SK-N-SH treated with all-trans-retinoic acid at 6 μM for 48 hours (cell line): Measurements from ENCODE around the gene SETD1A.

Experiments used
- ARNTL ChIP-seq: fragments of 450-650 bp; formaldehyde crosslinking; IDR thresholded peaks from 2 replicates; pipeline ENCODE4 v1.5.0; 2020; ENCODE audit warnings: low read depth, mild to moderate bottlenecking, moderate library complexity, borderline replicate concordance
- BACH2 ChIP-seq: fragments of 250-450 bp; sonication (Bioruptor Pico); IDR thresholded peaks from 2 replicates; pipeline ENCODE4 v1.9.0; 2021; ENCODE audit warnings: mild to moderate bottlenecking, borderline replicate concordance
- CREB5 ChIP-seq: fragments of 250-450 bp; sonication (Bioruptor Pico); IDR thresholded peaks from 2 replicates; pipeline ENCODE4 v1.5.1; 2020; ENCODE audit warnings: low read depth, mild to moderate bottlenecking, moderate library complexity
- ESRRG ChIP-seq: fragments of 250-450 bp; sonication (Bioruptor Pico); IDR thresholded peaks from 2 replicates; pipeline ENCODE4 v1.6.1; 2021; ENCODE audit warnings: mild to moderate bottlenecking
- ISL1 ChIP-seq: fragments of 250-450 bp; sonication (Bioruptor Pico); IDR thresholded peaks from 2 replicates; pipeline ENCODE4 v2.1.2; 2022; ENCODE audit warnings: mild to moderate bottlenecking, moderate library complexity
- POU6F1 ChIP-seq: fragments of 250-450 bp; sonication (Bioruptor Pico); IDR thresholded peaks from 2 replicates; pipeline ENCODE4 v1.8.0; 2021; ENCODE audit warnings: low read depth, mild to moderate bottlenecking, moderate library complexity, borderline replicate concordance
- RARB ChIP-seq: fragments of 250-450 bp; sonication (Bioruptor Pico); IDR thresholded peaks from 2 replicates; pipeline ENCODE4 v1.8.0; 2021; ENCODE audit warnings: mild to moderate bottlenecking, moderate library complexity
- TCF4 ChIP-seq: fragments of 250-450 bp; sonication (Bioruptor Pico); IDR thresholded peaks from 2 replicates; pipeline ENCODE4 v1.8.0; 2021; ENCODE audit warnings: mild to moderate bottlenecking, moderate library complexity, borderline replicate concordance
- ZFP30 ChIP-seq: fragments of 450-650 bp; formaldehyde crosslinking; IDR thresholded peaks from 2 replicates; pipeline ENCODE4 v1.5.0; 2022; ENCODE audit warnings: mild to moderate bottlenecking, moderate library complexity
- ZNF565 ChIP-seq: fragments of 450-650 bp; formaldehyde crosslinking; conservative IDR thresholded peaks from 2 replicates; pipeline ENCODE4 v1.5.0; 2020; ENCODE audit warnings: low read depth, mild to moderate bottlenecking, moderate library complexity
- TF ChIP-seq, protein P1 (sequence below): fragments of 250-450 bp; sonication (Bioruptor Pico); IDR thresholded peaks from 2 replicates; pipeline ENCODE4 v1.8.0; 2020; ENCODE audit warnings: mild to moderate bottlenecking, moderate library complexity, borderline replicate concordance
- TF ChIP-seq, protein P2 (sequence below): fragments of 250-450 bp; sonication (Bioruptor Pico); IDR thresholded peaks from 2 replicates; pipeline ENCODE4 v1.5.0; 2020; ENCODE audit warnings: mild to moderate bottlenecking, moderate library complexity
- TF ChIP-seq, protein P3 (sequence below): fragments of 250-450 bp; sonication (Bioruptor Pico); IDR thresholded peaks from 2 replicates; pipeline ENCODE4 v1.5.1; 2021; ENCODE audit warnings: mild to moderate bottlenecking, moderate library complexity

DNA sequence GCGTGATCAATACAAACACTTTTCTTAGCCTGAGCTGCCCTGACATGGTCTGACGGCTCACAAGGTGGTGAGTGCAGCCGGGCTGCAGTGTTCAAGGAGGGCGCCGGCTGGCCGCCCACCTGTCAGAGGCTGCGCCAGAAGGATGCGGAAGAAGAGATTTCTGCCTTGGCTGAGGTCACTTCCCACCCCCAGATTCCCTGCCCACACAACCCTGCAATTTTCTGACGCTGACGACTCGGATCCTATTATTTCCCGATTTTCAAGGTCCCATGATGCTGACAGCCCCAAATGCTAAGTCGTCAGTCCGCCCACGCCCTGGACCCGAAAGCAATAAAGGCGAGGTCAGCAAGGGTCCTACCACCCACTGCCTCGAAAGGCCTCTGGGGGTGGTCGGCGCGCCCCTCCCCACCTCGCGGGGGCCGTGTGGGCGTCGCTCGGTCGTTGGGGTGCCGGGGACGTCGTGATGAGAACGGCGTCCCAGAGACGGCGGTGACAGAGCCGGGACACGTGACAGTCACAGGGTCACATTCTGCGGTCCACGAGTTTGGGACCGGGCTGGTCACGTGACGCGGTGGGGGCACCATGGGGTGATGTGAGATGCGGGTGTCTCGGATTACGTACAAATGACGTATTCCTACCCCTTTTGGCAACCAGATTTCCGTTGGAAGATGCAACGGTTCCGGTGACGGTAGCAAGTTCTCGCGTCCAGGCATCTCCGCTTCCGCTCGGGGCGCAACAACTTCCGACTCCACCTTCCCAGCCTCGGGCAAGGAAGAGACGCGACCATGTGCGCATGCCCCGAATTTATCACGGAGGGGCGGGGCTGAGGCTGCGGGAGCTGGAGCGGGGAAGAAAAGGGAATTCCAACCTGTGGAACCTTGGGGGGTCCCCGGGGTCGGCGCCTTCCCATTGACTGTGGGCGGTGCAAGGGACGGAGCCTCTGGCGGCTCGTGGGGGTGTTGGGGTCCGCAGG lies 75.5 kb downstream of the SETD1A start, which contains the start of gene STX4:
- TF ChIP-seq, protein P1, sequence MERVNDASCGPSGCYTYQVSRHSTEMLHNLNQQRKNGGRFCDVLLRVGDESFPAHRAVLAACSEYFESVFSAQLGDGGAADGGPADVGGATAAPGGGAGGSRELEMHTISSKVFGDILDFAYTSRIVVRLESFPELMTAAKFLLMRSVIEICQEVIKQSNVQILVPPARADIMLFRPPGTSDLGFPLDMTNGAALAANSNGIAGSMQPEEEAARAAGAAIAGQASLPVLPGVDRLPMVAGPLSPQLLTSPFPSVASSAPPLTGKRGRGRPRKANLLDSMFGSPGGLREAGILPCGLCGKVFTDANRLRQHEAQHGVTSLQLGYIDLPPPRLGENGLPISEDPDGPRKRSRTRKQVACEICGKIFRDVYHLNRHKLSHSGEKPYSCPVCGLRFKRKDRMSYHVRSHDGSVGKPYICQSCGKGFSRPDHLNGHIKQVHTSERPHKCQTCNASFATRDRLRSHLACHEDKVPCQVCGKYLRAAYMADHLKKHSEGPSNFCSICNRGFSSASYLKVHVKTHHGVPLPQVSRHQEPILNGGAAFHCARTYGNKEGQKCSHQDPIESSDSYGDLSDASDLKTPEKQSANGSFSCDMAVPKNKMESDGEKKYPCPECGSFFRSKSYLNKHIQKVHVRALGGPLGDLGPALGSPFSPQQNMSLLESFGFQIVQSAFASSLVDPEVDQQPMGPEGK (CRISPR knock-in tag): peak; percentile 61; the same call in 1 of the 2 replicates
- TF ChIP-seq BACH2 (no peak), RARB (CRISPR knock-in tag) (no peak), ISL1 (CRISPR knock-in tag) (no peak), ESRRG (CRISPR knock-in tag) (no peak), POU6F1 (CRISPR knock-in tag) (no peak), TCF4 (CRISPR knock-in tag) (no peak), ARNTL (CRISPR knock-in tag) (no peak), CREB5 (CRISPR knock-in tag) (no peak), ZNF565 (CRISPR knock-in tag) (no peak), ZFP30 (CRISPR knock-in tag) (no peak)
- TF ChIP-seq, protein P2, sequence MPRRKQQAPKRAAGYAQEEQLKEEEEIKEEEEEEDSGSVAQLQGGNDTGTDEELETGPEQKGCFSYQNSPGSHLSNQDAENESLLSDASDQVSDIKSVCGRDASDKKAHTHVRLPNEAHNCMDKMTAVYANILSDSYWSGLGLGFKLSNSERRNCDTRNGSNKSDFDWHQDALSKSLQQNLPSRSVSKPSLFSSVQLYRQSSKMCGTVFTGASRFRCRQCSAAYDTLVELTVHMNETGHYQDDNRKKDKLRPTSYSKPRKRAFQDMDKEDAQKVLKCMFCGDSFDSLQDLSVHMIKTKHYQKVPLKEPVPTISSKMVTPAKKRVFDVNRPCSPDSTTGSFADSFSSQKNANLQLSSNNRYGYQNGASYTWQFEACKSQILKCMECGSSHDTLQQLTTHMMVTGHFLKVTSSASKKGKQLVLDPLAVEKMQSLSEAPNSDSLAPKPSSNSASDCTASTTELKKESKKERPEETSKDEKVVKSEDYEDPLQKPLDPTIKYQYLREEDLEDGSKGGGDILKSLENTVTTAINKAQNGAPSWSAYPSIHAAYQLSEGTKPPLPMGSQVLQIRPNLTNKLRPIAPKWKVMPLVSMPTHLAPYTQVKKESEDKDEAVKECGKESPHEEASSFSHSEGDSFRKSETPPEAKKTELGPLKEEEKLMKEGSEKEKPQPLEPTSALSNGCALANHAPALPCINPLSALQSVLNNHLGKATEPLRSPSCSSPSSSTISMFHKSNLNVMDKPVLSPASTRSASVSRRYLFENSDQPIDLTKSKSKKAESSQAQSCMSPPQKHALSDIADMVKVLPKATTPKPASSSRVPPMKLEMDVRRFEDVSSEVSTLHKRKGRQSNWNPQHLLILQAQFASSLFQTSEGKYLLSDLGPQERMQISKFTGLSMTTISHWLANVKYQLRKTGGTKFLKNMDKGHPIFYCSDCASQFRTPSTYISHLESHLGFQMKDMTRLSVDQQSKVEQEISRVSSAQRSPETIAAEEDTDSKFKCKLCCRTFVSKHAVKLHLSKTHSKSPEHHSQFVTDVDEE (CRISPR knock-in tag): no peak
- TF ChIP-seq, protein P3, sequence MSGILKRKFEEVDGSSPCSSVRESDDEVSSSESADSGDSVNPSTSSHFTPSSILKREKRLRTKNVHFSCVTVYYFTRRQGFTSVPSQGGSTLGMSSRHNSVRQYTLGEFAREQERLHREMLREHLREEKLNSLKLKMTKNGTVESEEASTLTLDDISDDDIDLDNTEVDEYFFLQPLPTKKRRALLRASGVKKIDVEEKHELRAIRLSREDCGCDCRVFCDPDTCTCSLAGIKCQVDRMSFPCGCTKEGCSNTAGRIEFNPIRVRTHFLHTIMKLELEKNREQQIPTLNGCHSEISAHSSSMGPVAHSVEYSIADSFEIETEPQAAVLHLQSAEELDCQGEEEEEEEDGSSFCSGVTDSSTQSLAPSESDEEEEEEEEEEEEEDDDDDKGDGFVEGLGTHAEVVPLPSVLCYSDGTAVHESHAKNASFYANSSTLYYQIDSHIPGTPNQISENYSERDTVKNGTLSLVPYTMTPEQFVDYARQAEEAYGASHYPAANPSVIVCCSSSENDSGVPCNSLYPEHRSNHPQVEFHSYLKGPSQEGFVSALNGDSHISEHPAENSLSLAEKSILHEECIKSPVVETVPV: no peak
